Germinal center (tissue), 1 donor: Measurements from ENCODE around the gene STIM1.

ENCODE experiments used
- DNase-seq: peaks from one replicate; pipeline ENCODE4 v3.0.0; 2012; ENCODE audit warnings: mixed read lengths, low spot score

The STIM1 gene

DNA sequence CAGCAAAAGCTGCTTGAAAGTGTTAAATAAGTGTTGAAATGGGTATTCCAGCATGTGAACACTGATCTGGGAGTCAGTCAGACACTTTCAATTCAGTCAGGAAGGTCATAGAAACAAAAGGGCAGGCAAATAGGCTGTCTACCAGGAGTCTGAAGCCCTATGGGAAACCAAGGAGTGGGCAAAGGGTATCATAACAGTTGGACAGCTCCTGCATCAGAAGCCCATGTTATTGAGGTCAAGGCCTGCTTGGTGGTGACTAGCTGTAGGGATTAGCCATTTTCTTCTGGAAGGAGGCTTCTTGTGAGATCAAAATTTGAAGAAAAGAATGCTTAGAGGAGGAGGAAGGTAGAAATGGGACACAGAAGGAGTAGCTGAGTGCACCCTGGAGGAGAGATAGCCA is 97.3 kb downstream of the STIM1 start:
- no peak for DNase-seq

DNA sequence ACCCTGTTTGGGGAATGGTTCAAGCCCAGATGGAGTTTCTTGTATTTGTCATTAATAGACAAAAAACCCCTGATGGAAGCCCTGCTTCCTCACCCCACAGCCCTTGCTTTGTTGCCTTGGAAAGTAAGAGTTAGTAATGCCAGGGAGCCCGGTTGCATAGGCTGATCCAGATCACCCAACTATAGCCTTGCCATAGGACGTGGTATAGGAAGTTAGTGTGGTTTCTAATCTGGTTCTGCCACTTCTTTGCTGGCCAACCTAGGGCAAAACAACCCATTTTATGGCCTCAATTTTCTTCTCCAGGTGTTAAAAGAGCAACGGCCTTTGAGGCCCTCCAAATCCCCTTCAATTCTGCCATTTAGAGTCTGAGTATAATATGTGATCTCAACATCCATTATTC is 97.9 kb downstream of the STIM1 start:
- no peak for DNase-seq

DNA sequence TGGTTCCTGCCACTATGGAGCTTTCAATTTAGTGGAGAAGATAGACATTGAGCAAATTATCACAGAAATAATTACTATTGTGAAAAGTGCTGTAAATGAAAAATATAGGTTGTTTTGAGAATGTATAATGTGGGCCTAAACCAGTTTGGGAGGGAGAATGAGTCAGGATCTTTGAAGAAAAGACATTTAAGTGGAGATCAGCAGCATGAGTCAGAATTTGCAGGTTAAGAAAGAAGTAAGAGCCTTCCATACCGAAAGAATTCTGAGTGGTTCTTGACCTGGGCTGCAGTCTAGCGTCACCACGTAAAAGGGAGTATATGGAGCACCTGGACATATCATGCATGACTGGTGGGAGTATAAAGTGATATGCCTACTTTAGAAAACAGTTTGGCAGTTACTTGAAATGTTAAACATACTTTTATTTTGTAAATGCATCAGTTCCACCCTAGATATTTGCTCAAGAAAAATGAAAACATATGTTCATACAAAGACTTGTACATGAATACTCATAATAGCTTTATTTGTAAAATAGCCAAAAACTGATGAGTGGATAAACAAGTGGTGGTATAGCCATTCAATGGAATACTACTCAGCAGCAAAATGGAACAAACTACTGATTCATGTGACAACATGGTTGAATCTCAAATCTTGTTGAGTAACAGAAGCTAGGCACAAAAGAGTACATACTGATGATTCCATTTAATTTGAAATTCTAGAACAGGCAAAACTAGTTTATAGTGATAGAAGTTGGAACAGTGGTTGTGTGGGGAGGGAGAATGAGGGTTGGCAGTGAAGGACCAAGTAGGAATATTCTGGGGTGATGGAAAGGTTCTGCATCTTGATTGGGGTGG is 99.2 kb downstream of the STIM1 start:
- no peak for DNase-seq

DNA sequence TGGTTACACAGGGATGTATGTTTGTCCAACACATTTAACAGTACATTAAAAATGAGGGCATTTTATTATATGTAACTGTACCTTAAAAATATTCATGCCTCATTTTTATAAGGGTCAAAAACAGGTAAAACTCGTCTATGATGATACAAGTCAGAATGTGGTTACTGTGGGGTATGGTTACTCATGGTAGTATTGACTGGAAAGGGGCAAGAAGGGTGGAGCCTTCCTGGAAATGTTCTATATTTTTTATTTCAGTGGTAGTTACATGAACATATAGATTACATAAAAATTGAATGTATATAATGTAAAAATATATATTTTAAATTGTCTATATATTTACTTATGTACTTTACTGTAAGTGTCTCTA is 99.8 kb downstream of the STIM1 start:
- no peak for DNase-seq

DNA sequence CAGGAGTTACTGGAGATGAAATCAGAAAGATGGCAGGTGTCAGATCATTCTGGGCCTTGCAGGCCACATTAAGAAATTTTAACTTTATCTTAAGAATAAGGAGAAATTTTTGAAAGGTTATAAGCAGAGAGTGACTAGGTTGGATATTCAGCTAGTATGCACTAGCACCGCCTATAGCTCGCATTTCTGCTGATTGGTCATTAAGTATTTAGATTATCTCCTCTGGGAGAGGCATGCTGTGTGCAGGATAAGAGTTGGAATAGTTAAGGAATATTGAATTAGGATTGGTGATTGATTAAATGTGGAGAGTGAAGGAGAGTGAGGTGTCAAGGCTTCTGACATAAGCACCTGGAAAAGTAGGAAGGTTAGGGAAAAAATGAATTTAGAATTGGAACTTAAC is 100.6 kb downstream of the STIM1 start:
- DNase-seq, result no peak

DNA sequence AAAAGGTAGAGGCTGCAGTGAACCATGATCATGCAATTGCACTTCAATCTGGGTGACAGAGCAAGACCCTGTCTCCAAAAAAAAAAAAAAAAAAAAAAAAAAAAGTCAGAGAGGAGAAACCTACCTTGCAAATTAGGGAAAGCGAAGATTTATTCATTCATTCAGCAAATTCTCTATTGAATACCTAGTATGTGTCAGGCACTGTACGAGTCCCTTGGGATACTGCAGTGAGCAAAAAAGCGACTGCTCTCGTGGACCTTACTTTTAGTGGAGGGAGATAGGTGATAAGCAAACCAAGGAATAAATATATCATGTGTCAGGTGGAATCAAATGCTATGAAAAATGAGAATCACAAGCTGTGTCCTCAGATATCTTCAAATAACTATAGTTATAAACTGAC is 101.3 kb downstream of the STIM1 start:
- no peak for DNase-seq

DNA sequence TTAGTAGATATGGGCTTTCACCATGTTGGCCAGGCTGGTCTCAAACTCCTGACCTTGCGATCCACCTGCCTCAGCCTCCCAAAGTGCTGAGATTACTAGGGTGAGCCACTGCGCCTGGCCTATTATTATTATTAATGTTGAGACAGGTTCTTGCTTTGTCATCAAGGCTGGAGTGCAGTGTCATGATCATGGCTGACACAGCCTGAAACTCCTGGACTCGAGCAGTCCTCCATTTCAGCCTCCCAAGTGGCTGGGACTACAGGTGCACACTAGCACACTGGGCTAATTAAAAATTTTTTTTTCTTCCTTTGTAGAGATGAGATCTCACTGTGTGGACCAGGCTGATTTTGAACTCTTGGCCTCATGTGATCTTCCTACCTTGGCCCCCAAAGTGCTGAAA is 102.0 kb downstream of the STIM1 start:
- no peak for DNase-seq

DNA sequence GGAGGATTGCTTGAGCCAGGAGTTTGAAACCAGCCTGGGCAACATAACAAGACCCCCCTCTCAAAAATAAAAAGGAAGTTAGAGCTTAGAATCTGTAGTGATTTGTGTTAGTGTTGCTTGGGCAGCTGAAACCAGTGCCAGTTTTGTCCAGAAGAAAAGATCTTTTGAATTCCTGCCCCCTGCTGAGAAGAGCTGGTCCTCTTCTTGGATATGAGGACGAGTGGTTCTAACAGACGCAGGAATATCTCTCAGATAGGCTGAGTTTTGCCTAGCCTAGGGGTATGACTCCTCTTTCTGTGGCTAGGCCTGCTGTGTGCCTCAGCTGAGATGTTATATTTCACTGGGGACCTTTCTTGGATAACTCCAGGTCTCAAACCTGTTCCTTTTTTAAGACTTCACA is 102.8 kb downstream of the STIM1 start:
- no peak for DNase-seq

DNA sequence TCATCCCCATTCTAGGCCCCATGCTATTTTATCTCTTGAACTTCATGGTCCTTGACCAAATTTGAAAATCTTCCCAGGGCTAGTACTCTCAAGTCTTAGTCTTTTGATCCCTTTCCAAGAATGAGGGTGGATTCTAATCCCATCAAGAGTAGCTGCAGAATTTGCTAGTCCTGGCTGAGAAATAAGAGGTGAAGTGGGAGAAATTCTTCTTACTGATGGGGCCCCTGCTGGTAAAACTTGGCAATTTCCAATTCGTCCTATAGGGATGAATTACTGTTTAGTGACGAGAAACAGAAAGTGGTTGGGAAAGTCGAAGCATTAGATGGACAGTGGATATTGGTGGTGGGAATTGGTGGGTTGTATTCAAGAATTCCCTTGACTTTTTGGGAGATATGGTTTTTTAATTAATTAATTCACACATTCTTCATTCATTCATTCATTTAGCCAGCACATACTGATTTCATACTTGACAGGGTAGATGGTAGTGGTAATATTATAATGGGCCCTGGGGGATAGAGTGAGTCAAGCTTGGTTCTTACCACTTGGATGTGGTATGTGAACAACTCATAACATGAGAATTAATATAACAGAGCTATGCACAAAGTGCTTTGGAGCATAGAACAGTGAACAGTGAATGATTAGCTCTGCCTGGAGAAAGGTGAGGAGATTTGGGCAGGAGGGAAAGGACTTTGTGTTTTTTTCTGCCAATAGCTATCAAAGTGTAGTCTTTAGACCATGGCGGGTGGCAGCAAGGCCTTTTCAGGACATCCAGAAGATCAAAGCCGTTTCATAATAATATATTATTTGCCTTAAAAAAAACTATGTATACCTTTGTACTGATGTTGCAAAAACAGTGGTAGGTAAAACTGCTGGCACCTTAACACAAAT is 103.8 kb downstream of the STIM1 start:
- DNase-seq, result no peak

DNA sequence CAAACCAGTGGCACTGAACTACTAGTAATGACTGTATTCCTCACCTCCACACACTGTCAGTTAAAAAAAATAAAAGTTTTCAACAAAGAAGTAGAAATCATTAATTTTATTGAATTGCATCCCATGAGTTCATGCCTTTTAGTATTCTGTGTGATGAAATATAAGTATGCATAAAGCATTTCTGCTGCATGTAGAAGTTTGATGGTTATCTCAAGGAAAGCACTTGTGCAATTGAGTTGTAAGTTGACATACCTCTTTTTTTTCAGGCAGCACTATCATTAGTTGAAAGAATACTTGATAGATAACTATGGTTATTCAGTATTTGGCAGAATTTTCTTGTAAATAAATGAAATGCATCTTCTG is 104.4 kb downstream of the STIM1 start:
- no peak for DNase-seq

DNA sequence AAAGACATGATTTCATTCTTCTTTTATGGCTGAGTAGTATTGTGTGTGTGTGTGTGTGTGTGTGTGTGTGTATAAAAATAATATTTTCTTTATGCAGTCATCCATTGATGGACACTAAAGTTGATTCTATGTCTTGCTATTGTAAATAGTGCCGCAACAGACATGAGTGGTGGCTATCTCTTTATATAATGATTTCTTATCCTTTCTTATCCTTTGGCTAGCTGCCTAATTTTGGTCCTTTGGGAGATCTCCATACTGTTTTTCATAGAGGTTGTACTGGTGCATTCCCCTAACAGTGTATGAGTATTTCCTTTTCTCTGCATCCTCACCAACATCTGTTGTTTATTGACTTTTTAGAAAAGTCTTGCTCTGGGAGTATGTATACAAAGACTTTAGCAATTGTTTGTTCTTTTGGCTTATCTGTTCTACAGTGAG is 107.0 kb downstream of the STIM1 start:
- DNase-seq, result no peak

DNA sequence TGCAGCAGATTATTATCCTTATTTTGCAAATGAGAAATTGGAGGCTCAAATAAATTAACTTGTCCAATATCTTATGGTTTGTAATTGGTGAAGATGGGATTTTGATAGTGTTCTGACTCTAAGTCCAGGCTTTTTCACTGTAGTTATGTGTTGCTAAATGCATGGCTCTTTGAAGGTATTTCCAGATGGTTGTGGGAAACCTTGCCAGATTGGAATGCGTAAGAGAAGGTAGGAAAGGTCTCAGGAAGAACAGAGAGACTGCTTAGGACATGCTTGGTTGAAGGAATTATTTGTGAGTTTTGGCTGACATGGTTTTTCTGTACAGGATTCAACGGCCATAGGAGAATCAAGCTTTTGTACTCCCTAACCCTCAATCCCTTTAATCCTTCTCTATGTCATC is 108.6 kb downstream of the STIM1 start:
- no peak for DNase-seq

DNA sequence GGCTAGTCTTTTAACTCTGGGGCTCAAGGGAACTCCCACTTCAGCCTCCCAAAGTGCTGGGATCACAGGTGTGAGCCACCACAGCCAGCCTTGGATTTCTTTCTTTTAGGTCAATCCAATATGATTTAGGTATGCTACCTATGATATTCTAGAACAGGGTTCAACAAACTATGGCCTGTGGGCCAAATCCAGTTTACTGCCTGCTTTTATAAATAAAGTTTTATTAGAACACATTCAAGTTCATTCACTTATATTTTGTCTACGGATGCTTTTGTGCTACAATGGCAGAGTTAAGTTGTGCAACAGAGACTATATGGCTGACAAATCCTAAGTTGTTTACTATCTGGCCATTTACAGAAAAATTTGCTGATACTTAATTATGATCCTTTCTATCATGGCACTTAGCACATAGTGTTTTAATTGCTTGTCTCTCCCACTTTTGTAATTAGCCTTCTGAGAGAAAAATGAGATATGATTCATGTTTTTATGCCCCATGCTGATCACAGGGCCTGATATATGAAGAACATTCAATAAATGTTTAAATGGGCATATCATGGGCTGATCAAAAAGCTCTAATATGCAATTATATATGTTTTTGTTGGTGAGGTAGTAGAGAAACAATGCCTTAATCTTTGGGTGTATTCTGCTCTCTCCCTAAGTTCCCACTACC is 109.6 kb downstream of the STIM1 start:
- no peak for DNase-seq

DNA sequence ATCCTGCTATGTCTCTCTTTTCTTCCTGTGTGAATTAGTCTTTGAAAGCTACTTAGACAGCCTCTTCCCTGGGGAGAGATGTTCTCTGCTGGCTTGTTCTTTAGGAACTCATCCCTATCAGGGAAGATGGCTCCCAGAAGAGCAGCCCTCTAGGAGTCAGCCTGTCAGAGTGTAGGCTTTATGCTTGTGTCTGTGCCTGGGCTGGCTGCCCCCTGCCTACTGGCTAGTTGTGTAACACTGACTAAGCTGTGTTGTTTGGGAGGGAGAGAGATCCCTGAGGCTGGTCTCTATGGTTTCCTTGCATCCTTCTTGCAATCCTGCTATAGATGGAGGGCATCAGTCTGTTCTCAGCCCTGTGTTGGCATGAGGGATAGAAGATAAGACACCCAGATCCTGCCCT is 112.2 kb downstream of the STIM1 start:
- no peak for DNase-seq

DNA sequence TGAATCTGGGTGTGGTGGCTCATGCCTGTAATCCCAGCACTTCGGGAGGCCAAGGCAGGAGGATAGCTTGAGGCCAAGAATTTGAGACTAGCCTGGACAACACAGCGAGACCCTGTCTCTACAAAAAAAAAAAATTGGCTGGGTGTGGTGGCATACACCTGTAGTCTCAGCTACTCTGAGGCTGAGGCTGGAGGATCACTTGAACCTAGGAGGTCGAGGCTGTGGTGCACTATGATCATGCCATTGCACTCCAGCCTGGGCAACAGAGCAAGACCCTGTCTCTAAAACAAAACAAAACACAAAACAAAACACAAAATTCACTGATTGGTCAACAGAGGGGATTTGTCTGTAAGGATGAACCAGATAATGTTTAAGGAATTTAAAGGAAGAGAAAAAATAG is 113.7 kb downstream of the STIM1 start:
- no peak for DNase-seq

DNA sequence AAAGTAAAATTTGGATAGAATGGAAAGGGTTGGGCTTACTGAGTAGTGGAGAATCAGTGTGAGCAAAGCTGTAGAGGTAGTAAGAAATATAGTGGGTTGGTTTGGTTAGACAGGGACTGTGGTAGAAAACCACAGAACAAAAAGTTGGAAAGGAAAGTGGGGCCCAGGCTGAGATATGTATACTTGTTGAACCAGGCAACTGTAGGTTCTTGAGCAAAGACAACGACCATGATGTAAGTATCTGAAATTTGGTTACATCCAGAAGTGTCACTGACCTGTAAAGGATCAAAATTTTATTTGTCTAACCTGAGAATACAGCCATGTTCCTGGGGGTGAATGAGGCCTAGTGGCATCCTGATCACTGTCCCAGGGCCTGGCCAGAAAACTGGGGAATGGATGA is 114.1 kb downstream of the STIM1 start:
- no peak for DNase-seq

DNA sequence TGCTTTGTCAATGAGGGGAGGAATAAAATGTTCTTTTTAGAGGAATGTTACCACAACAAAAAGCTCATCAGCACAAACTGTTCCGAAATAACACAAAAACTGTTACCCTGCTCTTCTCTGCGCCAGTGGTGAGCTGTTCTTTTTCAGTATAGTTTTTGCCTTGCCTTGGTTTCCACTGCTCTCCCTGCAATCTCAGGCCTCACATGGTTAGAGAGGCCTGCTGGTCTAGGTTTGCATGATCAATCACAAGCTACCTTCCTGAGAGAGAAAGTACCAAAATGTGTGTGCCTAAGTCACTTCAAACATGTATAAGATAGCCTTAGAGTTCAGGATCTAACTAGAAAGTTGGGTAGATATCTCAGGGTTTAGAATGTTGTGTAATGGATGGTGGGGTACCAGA is 114.6 kb downstream of the STIM1 start:
- no peak for DNase-seq

DNA sequence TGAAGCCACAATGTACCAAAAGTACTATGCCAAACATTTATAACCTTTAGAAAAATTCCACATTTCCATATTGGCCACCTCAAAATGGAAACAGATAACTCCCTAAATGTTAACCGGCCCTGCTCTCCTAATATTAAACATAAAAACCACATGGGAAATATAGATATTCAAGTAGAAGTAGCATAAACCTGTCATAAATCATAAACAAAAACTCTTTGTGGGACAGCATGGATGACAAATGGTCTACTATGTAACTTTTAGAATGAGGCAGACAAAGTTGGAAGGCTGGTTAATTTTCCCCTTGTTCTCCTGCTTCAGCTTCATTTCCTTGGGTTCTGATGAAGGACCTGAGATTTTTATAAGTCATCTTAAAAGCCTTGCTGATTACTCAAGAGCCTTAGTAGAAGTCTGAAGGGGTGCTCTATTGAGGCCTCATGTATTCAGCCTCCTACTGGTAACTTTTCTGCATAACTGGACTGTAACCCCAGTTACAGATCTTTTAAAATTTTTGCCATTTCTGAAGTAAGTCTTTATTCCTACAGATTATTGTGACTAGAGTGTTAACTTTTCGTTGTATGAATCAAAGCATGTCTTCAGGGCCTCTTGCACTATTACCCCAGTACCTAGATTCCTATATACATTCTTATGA is 116.4 kb downstream of the STIM1 start:
- no peak for DNase-seq

DNA sequence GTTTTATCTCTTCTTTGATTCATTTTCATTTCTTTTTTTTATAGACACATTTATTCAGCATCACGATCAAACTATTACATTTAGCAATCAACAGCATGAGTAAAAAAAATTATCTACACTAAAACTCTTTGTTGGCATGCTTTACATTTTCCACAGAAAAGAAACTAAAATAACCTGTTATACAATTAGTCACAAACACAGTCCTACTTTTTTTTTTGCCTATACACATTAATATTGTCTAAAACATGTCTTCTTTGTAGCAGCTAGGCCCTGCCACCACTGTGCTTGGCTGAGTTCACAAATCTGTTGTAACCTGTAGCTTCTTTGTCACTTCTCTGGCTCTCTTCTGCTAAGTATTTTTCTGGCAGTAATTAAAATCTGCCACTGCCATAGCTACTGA is 117.0 kb downstream of the STIM1 start:
- no peak for DNase-seq

DNA sequence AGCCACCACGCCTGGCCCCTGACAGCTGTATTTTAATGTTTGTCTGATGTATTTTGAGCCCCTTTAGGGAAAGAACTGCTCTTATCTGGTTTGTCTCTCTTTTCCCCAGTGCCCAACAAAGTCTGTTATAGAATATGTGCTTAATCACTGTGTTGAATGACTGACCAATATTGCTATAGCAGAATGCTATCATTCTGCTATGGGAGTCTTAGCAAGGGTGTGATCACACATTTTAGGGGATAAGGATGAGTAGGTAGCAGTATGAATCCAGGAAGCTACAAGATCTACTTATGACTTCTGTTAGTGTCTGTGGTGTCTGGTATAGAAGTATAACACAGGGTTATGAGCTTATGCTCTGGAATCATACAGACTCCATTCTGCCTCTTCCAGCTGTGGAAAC is 121.6 kb downstream of the STIM1 start:
- DNase-seq, result no peak

DNA sequence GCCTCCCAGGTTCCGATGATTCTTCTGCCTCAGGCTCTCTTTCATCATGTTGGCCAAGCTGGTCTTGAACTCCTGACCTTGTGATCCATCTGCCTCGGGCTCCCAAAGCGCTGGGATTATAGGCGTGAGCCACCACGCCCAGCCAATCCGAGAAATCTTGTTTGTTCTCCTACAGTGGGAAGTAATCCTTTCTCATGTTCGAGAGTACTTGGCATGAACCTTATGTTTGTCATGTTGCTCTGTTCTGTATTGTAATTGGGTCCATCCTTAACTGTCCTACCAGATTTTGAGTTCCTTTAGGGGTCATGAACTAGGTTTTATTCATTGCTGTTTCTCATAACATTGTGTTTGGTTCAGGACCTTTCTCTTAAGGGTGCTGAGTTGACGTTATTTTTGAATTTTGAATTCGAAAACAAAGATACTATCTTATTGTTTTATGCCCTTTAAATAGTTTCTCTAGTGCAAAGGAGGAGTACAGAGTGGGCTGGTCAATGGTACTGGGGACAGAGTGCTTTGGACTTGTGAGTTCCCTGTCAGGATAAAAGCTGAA is 125.7 kb downstream of the STIM1 start:
- no peak for DNase-seq

DNA sequence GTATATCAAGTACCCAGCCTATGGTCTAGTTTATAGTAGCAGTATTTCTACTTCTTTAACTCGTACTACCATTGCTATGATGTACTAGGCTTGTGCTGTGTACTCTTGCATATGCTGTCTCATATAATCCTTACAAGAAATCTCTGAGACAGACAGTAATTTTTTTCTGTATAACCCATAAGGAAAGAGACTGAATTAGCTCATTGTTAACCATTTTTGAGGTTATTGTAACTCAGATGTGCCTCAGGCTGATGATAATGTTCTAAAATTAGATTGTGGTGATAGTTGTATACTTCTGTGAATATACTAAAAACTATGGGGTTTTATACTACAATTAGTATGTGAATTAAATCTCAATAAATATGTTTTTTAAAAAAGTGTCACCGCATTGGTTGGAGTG is 127.0 kb downstream of the STIM1 start:
- no peak for DNase-seq
